ENCODE data around the gene HRAS.
"Not testable (repeated sequence)": the region's sequence is repeated elsewhere in the genome, so short reads cannot be mapped to it uniquely, and the experiment has no call there.

Gene HRAS

GRCh38 chr11:532986-533585, 2.3 kb downstream of the HRAS start:
- no peak for DNase-seq (ENCODE audit: low spot score)

GRCh38 chr11:532527-532985, 2.8 kb downstream of the HRAS start:
- no peak for DNase-seq (ENCODE audit: low spot score)

DNA sequence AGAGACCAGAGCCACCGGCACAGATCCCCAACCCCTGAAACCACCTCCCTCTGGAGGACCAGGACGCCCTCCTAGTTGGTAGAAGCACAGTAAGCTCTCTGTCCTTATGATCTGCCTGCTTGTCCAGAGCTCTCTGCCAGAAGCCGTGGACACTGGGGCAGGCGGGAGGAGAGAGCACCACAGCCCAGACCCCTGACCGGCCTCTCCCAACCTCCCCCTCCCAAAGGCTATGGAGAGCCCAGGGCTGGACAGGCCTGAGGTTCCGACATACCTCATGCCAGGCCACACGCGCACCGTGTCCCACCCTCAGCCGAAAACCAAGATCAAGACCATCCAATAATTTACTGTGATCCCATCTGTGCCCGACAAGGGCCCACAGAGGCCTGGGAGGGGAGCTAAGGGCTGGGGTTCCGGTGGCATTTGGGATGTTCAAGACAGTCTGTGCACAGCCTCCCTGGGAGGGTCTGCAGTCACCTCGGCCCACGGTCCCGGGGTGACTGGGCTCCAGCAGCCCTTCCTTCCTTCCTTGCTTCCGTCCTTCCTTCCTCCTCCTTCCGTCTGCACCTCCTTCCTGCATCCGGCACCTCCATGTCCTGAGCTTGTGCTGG, 3.4 kb downstream of the HRAS start:
- DNase-seq (ENCODE audit: low spot score) = no peak

- no peak for DNase-seq (ENCODE audit: low spot score)
Measured at GRCh38 chr11:530960-531831, 4.2 kb downstream of the HRAS start.

GRCh38 chr11:529728-530411, 5.5 kb downstream of the HRAS start:
- no peak for DNase-seq (ENCODE audit: low spot score)

- no peak for DNase-seq (ENCODE audit: low spot score)
Measured at GRCh38 chr11:528815-529727, 6.3 kb downstream of the HRAS start.

DNA sequence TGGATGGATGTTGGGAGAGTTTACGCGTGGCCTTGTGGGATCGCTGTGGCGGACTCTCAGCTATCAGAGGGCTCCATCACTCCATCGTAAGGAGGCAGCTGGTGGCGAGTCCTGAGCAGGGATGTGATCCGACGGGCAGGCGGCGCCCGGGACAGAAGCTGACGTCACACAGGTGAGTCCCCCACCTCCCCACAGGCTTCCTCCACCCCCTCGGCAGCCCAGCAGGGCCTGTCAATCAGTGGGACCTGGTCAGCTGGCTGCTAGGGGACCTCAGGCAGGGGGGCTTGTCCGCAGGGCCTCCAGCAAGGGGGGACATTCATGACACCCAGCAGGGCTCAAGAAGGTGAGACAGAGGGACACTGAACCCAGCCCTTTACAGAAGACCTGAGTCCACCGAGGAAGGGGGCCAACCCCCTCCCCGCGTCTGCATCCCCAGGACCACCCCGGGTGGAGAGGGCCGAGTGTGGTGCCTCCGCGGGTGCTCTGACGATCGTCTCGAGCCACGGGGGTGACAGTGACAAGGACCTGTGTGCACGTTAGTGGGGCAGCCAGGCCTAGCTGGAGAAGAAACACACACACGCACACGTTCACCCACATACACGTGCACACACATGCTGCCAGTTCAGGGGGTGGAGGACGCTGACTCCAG, 7.1 kb downstream of the HRAS start:
- DNase-seq (ENCODE audit: low spot score) = no peak

DNA sequence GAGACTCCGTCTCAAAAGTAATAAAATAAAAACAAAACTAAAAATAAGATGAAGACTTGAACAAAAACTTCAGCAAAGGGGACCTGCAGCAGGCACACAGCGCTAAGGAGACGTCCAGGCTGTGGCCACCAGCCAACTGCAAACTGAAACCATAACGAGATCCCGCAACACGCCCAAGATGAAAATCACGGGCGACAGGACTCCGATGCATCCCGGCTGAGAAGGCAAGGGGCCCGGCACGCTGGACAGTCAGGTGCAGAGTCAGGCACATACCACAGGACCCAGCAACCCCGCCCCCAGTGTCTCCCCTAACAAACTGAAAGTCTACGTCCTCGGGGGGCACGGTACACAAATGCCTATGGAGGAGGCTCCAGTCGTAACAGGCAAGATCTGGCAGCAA, 9.2 kb downstream of the HRAS start:
- DNase-seq (ENCODE audit: low spot score) = no peak

DNA sequence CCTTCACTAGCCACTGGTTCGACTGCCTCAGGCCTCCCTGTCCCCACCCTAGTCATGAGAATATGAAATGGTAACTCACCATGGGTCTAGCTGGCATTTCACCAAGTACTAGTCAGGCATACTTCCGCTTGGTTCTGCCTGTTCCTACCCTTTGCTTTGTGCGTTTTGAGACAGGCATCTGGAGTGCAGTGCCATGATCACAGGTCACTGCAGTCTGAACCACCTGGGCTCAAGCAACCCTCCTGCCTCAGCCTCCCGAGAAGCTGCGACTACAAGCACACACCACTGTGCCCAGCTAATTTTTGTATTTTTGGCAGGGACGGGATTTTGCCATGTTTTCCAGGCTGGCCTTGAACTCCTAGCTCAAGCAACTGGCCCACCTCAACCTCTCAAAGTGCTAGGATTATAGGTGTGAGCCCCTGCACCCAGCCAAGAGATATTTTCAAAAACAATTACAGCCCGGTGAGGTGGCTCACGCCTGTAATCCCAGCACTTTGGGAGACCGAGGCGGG, 14.1 kb downstream of the HRAS start:
- DNase-seq (ENCODE audit: low spot score) = no peak

GRCh38 chr11:520428-521176, 14.8 kb downstream of the HRAS start:
- DNase-seq (ENCODE audit: low spot score) = no peak

- peak; percentile 93 for DNase-seq (ENCODE audit: low spot score)
Measured at GRCh38 chr11:518463-519202, 16.7 kb downstream of the HRAS start.

GRCh38 chr11:516918-517685, 18.3 kb downstream of the HRAS start:
- not testable (repeated sequence) for DNase-seq (ENCODE audit: low spot score)

DNA sequence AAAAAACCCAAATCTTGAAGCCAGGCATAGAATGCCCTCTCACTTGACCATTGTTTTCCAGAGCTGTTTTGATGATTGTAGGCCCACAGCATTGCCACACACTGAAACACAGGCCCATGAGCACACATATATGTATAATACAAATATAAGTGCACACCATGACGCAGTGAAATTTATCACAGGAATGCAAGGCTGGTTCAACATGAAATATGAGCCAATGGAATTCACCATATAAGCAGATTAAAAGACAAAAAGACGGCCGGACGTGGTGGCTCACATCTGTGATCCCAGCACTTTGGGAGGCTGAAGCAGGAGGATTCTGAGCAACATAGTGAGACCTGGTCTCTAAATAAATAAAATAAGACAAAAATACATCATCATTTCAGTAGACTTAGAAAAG, 19.0 kb downstream of the HRAS start:
- DNase-seq (ENCODE audit: low spot score) = no peak

DNA sequence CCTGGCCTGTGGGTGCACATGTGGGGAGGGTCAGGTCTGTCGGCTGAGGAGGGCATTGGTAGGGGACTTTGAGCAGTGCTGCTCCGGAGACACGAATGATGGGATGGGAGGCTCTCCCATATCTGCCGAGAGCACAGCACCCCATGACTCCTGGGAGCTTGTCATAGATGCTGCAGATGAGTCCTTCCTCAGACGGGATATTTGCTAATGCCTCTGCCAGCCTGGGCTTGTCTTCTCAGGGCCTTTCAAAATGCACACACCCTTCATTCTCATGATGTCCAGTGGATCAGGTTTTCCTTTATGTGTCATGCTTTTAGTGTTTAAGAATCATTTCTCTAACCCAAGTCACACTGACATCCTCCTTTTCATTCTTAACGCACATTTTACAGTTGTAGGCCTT, 20.2 kb downstream of the HRAS start:
- no peak for DNase-seq (ENCODE audit: low spot score)

GRCh38 chr11:514606-515005, 20.8 kb downstream of the HRAS start:
- DNase-seq (ENCODE audit: low spot score) = no peak

DNA sequence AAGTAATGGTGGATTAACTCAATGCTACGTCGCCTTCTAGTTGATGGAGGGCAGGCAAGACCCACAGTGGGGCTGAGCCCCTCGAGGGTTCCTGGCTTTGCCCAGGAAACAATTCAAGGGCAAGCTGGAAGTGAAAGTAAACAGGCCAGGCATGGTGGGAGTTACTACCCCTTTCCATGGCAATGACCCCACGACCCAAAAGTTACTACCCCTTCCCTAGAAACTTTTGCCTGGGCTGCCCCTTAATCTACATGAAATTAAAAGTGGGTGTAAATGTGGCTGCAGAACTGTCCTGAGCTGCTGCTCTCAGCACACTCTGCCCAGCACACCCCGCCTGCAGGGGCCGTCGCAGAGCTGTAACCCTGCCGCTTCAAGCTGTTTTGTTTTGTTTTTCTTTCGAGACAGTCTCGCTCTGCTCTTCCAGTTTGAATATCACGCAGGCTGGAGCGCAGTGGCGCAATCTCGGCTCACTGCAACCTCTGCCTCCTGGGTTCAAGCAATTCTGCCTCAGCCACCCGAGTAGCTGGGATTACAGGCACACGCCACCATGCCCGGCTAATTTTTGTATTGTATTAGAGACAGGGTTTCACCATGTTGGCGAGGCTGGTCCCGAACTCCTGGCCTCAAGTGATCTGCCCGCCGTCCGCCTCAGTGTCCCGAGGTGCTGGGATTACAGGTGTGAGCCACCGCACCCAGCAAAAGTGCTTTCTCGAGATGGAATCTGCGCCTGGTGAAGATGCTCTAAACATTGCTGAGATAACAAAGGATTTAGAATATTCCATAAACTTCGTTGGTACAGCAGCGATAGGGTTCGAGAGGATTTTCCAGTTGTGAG, 22.4 kb downstream of the HRAS start:
- DNase-seq (ENCODE audit: low spot score) = no peak

DNA sequence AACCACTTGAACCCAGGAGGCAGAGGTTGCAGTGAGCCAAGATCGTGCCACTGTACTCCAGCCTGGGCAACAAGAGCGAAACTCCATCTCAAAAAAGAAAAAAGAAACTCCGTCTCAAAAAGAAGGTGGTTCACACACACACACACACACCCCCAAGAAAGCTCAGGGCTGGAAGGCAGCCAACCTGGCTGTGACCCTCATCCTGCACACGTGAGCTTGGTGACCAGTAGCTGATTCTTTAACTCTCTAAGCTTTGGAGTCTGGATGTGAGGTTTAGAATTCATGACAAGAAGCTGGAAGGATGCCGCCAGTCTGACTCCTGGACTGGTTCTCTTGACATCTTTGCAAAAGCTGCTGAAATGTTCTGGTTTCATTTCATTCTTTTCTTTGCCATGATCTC, 26.4 kb downstream of the HRAS start:
- no peak for DNase-seq (ENCODE audit: low spot score)
